ENCODE measurements around the gene CHST9. TPM values are rescaled to one million over a fixed set of nuclear protein-coding genes. Genes with fewer than 3 reads are reported as not detected.

CHST9 gene
- total RNA-seq, 1 donor from 2014 or later, result 2.4 TPM

DNA sequence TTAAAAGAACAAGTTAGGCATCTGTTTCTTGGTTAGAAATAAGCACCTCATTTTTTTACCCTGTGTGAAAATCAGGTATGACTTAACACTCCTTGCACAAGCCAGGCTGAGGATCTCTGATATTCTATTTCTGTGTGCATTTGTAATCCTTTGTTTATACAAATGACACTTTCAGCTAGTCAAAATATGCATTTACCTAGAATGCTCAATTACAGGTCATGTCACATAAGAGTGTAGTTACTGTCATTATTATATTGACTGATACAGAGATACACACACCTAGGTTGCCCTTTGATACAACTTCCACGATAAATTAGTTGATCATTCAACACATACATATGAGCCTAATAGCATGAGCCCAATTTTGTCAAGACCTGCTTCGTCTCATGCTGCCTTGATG lies 144.3 kb downstream of the CHST9 start:
- TF ChIP-seq, protein P1, sequence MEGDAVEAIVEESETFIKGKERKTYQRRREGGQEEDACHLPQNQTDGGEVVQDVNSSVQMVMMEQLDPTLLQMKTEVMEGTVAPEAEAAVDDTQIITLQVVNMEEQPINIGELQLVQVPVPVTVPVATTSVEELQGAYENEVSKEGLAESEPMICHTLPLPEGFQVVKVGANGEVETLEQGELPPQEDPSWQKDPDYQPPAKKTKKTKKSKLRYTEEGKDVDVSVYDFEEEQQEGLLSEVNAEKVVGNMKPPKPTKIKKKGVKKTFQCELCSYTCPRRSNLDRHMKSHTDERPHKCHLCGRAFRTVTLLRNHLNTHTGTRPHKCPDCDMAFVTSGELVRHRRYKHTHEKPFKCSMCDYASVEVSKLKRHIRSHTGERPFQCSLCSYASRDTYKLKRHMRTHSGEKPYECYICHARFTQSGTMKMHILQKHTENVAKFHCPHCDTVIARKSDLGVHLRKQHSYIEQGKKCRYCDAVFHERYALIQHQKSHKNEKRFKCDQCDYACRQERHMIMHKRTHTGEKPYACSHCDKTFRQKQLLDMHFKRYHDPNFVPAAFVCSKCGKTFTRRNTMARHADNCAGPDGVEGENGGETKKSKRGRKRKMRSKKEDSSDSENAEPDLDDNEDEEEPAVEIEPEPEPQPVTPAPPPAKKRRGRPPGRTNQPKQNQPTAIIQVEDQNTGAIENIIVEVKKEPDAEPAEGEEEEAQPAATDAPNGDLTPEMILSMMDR (IDR thresholded peaks at IDR 0.05; ENCODE audit: unreplicated experiment), result no peak
- no peaks in the 10 kb centered on the region for H3K27me3 Mint-ChIP-seq (ENCODE audit: low read depth)
- H3K4me1 Mint-ChIP-seq, result peaks cover 29% of the 10 kb centered on the region
- H3K4me3 Mint-ChIP-seq, result no peak overlapping the region
- no peaks in the 10 kb centered on the region for H3K9me3 Mint-ChIP-seq
- DNase-seq (ENCODE audit: low spot score in 2 of 2, unreplicated experiment in 2 of 2), result no peak
- H3K36me3 Mint-ChIP-seq, result no peaks in the 10 kb centered on the region
- no peak overlapping the region for H3K27ac Mint-ChIP-seq

DNA sequence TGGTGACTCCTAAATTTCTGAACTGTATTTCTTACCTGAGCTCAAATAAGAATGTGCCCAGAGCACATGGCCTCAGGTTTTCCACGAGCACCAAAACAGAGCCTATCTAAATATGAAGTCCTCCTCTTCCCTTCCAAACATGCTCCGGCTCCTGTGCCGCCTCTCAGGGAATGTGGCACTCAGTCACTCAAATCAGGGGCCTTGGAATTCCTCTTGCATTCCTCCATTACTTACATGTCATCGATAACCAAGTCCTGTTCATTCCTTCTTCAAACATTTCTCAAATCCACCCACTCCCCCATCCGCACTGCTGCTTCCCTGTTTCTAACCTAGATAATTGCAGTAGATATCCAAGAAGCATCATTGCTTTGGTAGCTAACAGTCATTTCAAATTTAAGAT lies 151.4 kb downstream of the CHST9 start:
- H3K27me3 Mint-ChIP-seq (ENCODE audit: low read depth), result no peaks in the 10 kb centered on the region
- DNase-seq (ENCODE audit: low spot score in 2 of 2, unreplicated experiment in 2 of 2), result no peak
- TF ChIP-seq, protein P1 (IDR thresholded peaks at IDR 0.05; ENCODE audit: unreplicated experiment), result no peak
- peaks cover 3% of the 10 kb centered on the region for H3K9me3 Mint-ChIP-seq
- peaks cover 16% of the 10 kb centered on the region for H3K4me1 Mint-ChIP-seq
- H3K27ac Mint-ChIP-seq, result no peak overlapping the region
- no peak overlapping the region for H3K4me3 Mint-ChIP-seq
- no peaks in the 10 kb centered on the region for H3K36me3 Mint-ChIP-seq

DNA sequence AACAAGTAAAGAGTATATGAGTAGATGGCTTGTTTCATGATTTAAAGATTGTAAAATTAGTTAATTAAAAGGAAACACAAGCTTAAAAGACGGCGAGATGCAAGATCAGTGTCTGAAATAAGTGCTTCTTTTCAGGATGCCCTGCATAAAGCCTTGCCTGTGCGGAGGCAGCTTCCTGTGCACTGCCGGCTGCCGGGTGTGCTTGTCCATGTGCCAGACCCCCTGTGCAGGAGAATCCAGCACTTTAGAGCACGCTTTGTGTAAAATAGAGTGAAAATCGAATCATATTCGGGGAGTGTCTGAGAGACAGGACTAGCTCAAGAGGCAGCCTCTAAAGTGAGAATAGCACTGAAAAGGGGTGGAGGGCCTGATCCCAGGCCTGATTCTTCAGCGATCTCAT lies 154.7 kb downstream of the CHST9 start:
- Mint-ChIP-seq H3K4me3 (no peak overlapping the region), H3K27me3 (ENCODE audit: low read depth) (no peaks in the 10 kb centered on the region), H3K4me1 (peaks cover 16% of the 10 kb centered on the region), H3K9me3 (peaks cover 3% of the 10 kb centered on the region), H3K27ac (no peak overlapping the region), H3K36me3 (no peaks in the 10 kb centered on the region)
- no peak for DNase-seq (ENCODE audit: low spot score in 2 of 2, unreplicated experiment in 2 of 2)
- TF ChIP-seq, protein P1 (IDR thresholded peaks at IDR 0.05; ENCODE audit: unreplicated experiment), result no peak

- Mint-ChIP-seq H3K36me3 (no peaks in the 10 kb centered on the region), H3K4me1 (peaks cover 8% of the 10 kb centered on the region), H3K4me3 (no peak overlapping the region), H3K9me3 (no peaks in the 10 kb centered on the region), H3K27me3 (ENCODE audit: low read depth) (no peaks in the 10 kb centered on the region), H3K27ac (peak overlapping the region; percentile 4)
- no peak for DNase-seq (ENCODE audit: low spot score in 2 of 2, unreplicated experiment in 2 of 2)
- TF ChIP-seq, protein P1 (IDR thresholded peaks at IDR 0.05; ENCODE audit: unreplicated experiment), result no peak
Measured at GRCh38 chr18:27022477-27022876, 162.6 kb downstream of the CHST9 start.

DNA sequence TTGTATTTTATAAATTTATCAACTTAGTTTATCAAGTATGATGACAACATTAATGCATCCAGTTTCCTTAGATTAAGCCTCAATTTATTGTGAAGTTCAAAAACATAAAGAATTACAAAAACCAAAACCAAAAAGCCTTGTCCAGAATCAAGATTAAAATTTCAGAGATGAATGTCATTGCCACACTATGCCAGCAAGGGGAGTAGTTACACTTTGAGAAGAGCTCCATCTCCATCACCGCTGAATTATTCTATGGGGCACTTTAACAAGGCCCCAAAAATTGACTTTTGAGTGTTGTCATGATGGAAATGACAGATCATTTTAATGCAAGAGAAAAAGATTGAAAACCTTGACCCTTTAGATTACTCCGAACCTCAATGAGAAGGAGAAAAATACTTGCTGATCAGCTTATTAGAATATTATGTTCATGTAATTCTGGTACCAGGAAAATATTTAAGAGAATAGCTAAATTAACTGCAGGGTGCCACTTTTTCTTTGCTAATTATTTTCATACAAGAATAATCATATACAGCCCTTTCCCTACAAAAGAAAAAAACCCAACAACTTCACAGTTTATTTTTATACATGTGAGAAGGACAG lies 167.1 kb downstream of the CHST9 start:
- Mint-ChIP-seq H3K9me3 (no peaks in the 10 kb centered on the region), H3K4me1 (peaks cover 8% of the 10 kb centered on the region), H3K27me3 (ENCODE audit: low read depth) (no peaks in the 10 kb centered on the region), H3K27ac (no peak overlapping the region), H3K4me3 (no peak overlapping the region), H3K36me3 (no peaks in the 10 kb centered on the region)
- TF ChIP-seq, protein P1 (IDR thresholded peaks at IDR 0.05; ENCODE audit: unreplicated experiment), result peak; percentile 42
- no peak for DNase-seq (ENCODE audit: low spot score in 2 of 2, unreplicated experiment in 2 of 2)

GRCh38 chr18:27014841-27015240 lies 170.3 kb downstream of the CHST9 start:
- no peaks in the 10 kb centered on the region for H3K9me3 Mint-ChIP-seq
- no peak for DNase-seq (ENCODE audit: low spot score in 2 of 2, unreplicated experiment in 2 of 2)
- H3K27me3 Mint-ChIP-seq (ENCODE audit: low read depth), result no peaks in the 10 kb centered on the region
- H3K27ac Mint-ChIP-seq, result no peak overlapping the region
- TF ChIP-seq, protein P1 (IDR thresholded peaks at IDR 0.05; ENCODE audit: unreplicated experiment), result no peak
- no peaks in the 10 kb centered on the region for H3K36me3 Mint-ChIP-seq
- no peak overlapping the region for H3K4me3 Mint-ChIP-seq
- H3K4me1 Mint-ChIP-seq, result no peaks in the 10 kb centered on the region

Data from mesothelial cell of epicardium (in vitro differentiated cells).